DMS53 (cell line): ENCODE data around the gene CDKN1A.
A peak's percentile ranks its signal among the peaks of the same experiment; 100 is the strongest.
"Not testable (repeated sequence)": the region's sequence is repeated elsewhere in the genome, so short reads cannot be mapped to it uniquely, and the experiment has no call there.

Source experiments
- DNase-seq: peaks from one replicate; lab custom pipeline; 2025; lab: John Stamatoyannopoulos, UW

CDKN1A gene

DNA sequence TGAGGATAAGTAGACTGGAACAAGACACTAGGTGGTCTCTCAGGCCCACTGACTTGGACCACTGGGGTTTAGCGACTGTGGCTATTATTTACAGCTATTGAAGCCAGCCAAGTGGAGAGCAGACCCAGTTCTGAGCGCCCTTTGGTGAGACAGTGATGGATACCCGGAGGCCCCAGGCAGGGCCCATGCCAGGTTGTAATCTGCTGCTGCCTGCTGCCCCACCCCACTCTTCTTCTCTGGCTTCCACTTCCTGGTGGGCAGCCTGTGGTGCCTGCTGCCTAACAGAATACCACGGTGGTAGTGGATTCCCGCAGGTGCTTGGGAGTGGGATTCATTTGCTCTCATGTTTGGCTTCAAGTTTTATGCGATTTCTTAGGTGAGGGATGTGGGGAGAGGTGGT lies 19.7 kb downstream of the CDKN1A start:
- DNase-seq, result no peak

DNA sequence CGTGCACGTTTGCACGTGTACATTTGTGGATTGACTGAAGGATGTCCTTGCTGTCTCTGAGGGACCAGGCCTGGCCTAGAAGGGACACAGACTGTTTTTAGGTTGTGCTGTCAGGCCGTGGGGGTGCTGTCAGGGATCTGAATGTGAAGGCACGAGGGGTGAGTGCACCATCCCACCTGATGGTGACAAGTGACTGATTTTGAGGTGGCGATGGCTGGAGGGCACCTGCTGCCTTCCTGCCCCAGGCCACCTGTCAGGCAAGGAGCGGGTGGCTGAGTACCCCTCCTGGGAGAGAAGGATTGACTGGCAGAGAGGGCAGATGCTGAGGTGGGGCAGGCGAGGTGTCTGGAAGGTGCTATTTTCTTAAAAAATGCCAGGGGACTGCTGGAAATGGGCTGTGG lies 20.4 kb downstream of the CDKN1A start:
- no peak for DNase-seq

DNA sequence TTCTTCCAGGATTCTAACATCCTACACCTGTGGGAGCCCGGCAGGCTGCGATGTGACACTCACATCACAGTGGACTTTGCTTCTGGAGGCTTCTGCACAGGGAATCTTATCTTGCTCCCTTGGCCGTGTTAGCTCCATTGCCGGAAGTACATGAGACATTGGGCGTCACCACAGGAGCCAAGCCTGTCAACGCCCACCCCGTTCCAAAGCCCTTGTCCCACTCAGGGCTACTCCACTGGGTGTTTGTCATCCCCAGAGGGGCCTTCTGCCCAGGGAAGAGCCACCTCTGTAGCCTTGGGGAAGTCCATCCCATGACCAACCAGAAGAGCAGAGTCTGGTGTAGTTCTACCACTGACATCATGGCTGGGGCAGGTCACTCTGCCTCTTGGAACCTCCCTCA lies 20.8 kb downstream of the CDKN1A start:
- no peak for DNase-seq

DNA sequence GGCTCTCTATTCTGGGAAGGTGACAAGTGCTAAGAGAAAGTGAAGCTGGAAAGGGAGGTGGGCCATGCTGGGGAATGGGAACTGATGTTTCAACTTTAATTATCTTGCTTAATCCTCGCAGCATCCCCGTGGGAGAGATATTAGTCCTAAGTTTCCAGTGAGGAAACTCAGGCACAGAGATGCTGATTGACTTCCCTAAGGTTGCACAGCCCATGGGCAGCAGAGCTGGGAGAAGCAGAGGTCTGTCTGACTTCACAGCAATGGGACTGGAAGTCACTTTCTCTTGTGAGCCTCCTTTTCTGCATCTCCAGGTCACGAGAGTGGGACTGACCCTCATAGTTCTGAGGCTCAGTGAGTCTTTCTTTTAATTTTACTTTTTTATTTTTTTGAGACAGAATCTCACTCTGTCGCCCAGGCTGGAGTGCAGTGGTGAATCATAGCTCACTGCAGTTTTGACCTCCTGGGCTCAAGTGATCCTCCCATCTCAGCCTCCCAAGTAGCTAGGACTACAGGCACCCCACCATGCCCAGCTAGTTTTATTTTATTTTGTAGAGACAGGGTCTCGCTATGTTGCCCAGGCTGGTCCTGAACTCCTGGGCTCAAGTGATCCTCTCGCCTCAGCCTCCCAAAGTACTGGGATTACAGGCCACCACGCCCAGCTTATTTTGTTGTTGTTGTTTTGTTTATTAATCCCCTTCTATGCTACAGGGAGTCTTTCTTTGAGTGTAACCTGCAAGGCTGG lies 21.7 kb downstream of the CDKN1A start:
- no peak for DNase-seq

DNA sequence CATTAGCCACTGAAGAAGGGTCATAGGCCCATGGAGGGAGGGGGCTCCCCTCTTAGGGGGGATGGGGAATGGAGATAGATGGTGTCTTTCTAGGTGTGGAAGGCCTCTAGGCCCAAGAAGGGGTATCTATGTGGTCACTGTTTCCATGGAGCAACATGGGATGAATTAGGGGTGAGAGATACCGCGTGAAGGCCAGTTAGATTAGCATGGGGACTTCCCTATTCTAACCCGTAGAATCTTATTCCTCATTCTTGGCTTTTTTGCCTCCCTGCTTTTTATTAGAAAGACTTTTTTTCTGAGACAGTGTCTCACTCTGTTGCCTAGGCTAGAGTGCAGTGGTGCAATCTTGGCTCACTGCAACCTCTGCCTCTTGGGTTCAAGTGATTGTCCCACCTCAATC lies 22.3 kb downstream of the CDKN1A start:
- no peak for DNase-seq

DNA sequence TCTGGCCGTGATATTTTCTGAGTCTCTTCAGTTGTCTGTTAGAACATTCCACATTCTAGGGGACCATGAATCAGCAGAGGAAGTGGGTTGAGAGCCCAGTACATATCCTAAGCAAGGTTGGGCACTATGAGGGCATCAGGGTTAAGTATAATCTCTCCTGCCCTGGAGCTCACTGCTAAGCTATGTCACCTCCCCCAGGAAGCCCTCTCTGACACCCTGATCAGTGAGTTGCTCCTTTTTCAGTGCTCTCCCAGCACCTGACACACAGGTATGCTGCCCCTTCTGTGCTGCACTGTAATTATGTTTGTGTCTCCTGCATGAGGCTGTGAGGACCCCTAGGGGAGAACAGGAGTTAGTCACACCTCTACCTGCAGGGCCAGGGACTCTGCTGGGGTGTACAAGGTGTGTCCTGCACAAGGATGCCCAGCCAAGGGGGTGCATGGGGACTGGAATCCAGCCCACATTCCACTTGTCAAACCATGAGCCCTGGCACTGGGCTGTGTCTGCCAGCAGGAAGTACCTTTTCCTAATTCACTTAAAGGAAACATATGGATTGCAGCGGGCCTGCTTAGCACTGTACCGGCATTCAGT lies 23.0 kb downstream of the CDKN1A start:
- DNase-seq, result peak; percentile 60

DNA sequence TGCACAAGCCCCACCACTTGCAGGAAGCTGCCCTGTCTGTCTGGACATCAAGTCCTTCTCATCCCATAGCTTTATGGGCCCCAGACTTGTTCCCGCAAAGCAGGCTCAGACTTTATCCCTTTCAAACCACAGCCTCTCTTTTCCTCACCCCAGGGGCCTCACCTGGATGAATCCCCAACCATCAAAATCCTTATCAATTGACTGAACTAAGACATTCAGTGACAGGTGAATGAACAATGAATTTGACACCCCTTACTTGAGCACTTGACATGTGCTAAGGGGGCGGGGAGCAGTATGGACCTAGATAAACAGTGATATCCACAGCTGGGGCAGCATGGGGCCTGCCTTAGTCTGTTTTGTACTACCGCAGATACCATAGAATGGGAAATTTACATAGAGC lies 24.1 kb downstream of the CDKN1A start:
- DNase-seq, result no peak

DNA sequence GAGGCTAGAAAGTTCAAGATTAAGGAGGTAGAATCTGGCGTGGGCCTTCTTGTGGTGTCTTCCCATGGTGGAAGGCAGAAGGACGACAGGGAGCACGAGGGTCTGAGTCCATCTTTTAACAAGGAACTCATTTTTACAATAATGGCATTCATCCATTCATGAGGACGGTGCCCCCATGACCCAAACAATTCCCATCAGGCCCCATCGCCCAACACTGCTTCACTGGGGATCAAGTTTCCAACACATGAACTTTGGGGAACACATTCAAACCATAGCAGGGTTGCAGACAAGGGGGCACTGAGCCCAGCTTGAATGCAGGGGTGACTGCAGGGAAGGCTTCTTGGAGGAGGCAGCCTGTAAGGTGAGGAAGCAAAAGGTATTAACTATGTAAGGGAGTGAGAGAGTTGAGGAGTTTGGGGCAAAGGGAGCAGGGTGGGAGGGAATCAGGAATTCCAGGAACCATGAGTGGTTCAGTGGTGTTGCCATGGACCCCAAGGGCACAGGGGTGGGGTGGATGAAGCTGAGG lies 24.6 kb downstream of the CDKN1A start:
- no peak for DNase-seq

DNA sequence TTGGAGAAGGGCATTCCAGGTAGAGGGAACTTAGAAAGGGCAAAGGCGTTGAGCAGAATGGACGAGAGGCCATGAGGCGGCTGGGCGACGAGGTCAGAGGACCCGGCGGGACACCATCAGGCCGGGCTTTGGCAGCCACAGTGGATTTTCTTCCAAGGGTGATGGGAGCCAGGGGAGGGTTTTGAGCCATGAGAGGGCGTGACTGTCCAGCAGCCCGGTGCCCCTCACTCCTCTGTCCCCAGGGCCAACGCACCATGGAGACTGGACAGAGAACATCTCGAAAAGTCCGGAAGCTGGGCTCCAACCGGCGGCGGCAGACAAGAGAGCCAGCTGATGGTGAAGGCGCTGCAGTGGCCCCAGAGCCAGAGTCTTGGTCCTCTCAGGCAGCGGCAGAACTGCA lies 25.5 kb downstream of the CDKN1A start:
- no peak for DNase-seq

DNA sequence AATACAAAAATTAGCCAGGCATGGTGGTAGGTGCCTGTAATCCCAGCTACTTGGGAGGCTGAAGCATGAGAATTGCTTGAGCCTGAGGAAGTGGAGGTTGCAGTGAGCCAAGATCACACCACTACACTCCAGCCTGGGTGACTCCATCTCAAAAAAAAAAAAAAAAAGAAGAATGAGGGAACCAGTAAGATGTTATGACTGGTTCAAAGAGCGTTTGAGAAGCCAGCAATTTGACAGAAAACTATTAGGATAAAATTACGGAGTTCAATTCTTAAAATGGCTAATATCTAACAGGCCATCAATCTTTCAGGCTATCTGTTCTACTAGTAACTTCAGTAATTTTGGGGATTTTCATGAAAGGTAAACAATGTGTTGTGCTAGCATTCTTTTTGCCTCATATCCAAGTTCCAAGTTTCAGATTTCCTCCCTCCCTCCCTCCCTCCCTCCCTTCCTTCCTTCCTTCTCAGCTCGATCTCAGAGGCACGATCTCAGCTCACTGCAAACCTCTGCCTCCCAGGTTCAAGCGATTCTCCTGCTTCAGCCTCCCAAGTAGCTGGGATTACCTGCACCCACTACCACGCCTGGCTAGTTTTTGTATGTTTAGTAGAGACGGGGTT lies 26.6 kb downstream of the CDKN1A start:
- DNase-seq, result not testable (repeated sequence)

DNA sequence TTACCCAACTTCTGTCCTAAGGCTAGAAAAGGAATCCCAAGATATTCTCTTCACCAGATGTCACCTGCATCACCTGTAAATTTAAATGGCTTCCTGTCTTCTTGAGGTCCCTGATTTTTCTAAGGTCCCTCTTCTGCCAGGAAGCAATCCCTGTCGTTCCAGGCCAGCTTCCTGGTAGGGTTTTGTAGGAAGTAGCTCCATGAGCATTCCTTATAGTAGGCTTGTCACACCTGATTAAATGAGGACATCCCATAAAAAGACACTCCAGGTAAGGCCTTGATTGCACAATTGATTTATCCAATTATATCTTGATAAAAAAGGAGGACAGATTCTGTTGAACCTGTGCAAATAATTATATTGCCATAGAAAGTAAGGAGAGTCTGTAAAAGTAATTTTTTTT lies 27.8 kb downstream of the CDKN1A start:
- DNase-seq, result no peak

DNA sequence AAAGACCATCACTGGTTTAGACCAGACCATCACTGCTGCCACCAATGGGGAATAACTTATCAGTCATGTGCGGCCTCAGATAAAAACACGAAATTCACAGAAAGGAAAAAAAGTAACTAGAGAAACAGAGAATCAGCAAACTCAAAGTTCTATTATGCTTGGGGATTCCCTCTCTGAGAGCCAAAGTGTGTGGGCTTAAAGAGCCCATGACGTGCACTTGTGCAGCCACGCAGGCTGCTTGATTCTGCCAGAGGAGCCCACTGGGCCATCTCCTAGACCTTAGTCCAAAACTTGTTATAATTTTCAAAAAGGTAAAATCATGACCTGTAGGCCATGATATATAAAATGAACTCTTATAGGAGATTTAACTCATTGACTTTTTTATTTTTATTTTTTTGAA lies 34.3 kb downstream of the CDKN1A start:
- DNase-seq, result no peak

DNA sequence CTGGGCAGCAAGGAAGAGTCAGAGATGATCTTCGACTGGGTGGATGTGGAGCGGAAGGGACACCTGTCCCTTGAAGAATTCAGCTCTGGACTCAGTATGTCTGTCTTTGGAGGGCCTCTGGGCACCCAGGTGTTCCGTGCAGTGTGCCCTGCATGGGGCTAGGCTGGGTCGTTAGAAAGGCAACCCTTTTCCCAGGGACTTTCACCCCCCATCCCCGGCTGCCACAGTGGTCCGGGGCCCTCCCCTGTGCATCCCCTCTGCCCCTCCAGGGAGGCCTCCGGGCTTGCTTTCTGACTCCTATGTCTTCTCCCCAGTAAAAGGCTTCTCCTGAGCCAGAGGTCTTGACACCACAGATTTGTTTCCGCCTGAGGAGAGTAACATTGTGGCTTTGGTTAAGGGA lies 35.3 kb downstream of the CDKN1A start:
- no peak for DNase-seq

DNA sequence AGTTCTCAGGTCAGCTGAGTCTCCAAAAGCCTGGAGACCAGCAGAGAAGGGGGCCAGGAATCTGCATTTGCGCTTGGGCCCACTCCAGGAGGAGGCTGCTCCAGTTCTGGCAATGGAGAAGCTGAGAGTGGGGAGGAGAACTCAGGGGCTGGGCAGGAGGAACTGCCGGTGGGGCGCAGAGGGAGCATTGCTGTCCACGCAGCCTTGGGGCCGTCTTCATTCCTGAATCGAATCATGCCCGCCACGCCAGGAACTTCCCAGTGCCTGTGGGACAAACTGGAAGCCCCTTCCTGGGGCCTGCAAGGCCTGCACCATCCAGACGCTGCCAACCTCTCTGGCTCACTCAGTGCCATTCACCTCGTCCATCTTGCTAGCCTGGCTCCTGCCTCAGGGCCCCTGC lies 36.0 kb downstream of the CDKN1A start:
- no peak for DNase-seq

DNA sequence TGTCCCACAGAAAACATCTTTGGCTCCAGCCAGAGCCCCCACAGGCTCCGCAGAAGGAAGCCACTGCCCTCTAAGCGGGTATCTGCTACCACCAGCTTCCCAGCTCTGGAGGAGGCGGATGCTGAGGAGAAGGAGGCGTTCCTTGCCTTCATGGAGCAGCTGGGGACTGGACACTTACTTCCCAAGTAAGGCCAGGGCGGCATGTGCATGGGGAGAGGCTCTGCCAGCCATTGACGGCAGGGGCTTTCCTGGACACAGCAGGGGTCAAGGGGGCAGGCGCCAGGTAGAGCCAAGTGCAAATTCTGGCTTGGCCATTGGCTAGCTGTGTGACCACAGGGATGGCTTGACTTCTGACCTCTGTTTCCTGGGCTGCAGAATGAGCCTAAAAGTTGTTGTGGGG lies 37.0 kb downstream of the CDKN1A start:
- DNase-seq, result no peak

DNA sequence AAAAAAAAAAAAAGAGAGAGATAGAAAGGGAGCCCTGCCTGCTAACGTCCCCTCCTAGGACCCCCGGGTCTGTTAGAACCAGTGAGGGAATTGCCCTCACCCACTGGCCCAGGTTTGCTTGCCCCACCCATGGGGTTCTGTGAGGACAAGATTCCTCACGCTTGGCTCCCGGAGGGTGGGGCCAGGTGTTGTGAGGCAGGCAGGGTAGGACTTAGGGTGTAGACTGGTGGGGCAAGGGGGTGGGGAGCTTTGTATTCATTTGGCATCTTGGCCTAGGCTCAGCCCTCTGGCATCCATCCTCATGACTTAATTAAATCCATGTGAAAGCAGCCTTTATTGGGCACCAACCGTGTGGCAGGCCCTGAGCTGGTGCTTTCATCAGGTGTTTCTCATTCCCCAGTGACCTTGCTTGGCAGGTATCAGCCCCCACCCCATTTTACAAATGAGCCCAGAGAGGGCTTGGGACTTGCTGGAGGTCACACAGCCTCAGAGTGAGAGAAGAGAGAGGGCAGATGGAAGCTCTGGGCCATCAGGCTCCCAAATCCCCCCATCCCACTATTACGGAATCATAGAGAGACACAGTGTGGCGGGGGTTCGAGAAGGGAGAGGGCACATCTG lies 38.1 kb downstream of the CDKN1A start:
- no peak for DNase-seq

DNA sequence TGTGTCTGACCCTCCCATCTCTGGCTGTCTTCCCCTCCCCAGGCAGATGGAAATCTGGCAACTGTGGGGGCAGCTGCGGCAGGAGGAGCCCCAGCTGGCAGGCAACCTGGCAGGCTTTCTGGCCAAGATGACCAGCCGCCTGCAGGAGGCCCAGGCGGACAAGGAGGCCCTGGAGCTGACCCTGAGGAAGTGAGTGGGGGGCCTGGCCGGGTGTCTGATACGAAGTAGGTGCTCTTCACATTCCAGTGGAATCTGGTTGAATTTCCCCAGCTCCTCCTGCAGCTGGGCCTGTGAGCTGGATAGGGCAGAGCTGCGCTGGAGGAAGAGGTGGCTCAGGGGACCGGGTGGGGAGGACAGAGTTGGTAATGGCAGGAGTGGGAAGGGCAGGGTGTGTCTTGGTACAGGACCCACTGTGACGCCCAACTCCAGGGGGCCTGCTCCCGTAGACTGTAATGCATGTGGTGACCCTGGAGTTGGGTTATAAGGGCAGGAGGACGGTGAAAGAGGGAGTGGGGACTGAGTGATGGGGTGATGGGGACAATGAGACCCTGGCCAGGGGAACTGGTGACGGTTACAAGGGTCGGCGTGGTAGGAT lies 38.8 kb downstream of the CDKN1A start:
- DNase-seq, result no peak

DNA sequence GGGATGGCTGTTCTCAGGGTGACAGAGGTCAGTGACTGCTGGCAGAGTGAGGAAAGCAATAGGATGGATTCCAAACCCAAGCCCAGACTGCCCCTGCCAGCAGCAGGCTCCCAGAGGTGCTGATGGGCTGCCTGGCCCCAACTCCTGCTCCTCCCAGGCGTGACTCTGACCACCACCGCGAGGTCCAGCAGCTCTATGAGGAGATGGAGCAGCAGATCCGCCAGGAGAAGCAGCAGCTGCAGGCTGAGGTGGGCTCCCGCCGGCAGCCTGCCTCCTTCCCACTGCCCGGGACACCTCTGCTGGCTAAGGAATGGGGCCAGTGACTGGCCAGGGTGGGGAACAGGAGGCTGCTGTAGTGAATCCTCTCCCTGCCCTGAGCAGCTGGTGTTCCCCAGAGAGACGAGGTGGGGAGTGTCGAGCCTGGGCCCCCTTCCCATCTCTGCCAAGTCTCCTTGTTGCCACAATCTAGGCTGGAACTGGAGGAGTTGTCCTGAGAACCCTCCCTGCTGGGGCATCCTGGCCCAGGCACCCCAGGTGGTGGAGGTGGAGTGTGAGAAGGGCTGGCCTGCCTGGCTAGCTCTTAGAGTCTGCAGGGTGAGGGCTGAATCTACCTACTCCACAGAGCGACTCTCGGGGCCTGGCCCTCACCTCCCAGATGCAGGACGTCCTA lies 39.5 kb downstream of the CDKN1A start:
- no peak for DNase-seq

DNA sequence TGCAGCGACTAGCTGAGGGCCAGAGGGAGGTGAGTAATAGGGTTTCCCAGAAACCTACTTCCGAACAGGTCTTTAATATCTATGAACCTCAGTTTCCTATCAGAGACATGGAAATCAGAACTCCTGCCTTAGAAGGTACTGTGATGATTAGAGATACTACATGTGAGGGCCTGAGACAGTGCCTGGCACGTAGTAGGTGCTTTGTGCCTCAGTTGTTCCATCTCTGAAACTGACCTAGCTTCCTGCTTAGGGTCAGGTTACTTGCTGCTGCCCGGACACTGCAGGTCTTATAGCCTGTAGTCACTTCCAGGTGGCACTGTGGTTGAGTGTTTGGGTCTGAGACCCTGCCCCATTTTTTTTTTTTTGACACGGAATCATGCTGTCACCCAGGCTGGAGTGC lies 40.0 kb downstream of the CDKN1A start:
- DNase-seq, result no peak

DNA sequence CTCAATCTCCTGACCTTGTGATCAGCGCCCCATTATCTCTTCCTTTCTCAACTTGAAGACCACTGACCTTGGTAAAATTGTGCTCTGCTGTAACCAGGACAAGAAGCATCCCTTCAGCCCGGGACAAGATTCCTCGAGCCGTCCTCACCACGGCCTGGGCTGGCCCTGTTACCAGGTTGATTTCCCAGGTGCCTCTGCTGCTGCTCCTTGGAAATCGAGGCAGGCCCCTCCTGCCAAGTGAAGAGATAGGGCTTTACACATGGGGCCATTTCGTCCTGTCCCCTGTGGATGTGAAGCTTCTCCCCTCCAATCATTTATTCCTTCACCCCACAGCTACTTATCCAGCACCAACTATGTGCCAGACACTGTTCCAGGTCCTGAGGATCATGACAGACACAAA lies 40.6 kb downstream of the CDKN1A start:
- no peak for DNase-seq

DNA sequence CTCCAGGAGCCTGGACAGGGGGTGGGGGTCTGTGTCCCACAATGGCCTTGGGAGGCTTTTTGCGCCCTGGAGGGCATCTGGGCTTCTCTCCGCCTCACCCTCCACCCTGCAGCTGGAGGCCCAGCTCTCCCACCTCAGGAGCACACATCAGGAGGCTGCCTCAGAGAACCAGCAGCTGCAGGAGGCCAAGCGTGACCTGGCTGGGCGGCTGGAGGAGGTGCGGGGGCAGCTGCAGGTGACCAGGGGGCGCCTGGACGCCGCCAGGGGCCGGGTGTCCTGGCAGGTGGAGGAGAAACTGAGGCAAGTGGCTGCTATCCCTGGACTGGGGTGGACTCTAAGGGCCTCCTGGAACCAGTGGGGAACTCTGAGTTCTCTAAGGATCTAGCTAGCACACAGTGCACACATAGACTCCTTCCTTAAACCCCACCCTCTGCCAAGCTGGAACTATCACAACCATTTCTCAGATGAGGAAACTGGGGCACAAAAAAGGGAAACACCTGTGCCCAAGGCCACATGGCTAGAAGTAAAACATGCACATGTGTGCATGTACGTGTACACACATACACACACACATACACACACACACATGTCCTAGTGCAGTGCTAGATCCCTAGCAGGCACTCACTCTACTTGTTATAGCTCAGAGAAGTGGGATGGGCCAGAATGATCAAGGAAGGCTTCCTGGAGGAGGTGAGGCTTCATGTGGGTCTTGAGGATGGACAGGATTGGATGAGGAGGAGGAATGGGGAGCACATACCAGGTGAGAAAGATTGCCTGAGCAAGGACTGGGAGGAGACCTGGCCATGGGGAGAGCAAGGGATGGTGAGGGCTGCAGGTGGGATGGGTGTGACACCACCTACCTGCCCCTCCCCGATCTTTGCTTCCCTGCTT lies 42.0 kb downstream of the CDKN1A start:
- DNase-seq, result peak; percentile 78
